Endothelial cell of umbilical vein (primary cell): ENCODE data around the gene MAS1L. TPM values are rescaled to one million over a fixed set of nuclear protein-coding genes. Genes with fewer than 3 reads are reported as not detected.

Experiments
- BruUV-seq: library from RNA; stranded (reverse); fragments of 400-500 nt; replicated peaks from 2 replicates; lab custom pipeline; 2021; lab: Mats Ljungman, UMichigan
- CTCF ChIA-PET: fragments of 300-600, 350-600 bp; sonication (Branson Sonifier 250); formaldehyde crosslinking; loops from one replicate; lab custom pipeline; 2021; ENCODE audit warnings: antibody characterized with exemption, inconsistent platforms; lab: Charles Lee
- POLR2A ChIA-PET: fragments of 300-600, 350-600 bp; sonication (Branson Sonifier 250); formaldehyde crosslinking; loops from one replicate; lab custom pipeline; 2021; ENCODE audit warnings: antibody characterized with exemption, inconsistent platforms; lab: Charles Lee
- DNase-seq: peaks from one replicate; pipeline ENCODE4 v3.0.0-alpha.2; 2011; ENCODE audit warnings: low read depth, low spot score
- FAIRE-seq: peaks from 2 replicates; lab custom pipeline; 2011; peaks lifted over from hg19 to GRCh38; lab: Jason Lieb, UNC
- H2AFZ ChIP-seq: 2 replicates; pipeline ENCODE4 v1.6.0; 2012; ENCODE audit warnings: low read depth, low read length, control low read depth, inconsistent platforms
- H3K27ac ChIP-seq: 2 replicates; pipeline ENCODE4 v1.5.1; 2011; ENCODE audit warnings: low read depth, mild to moderate bottlenecking, control low read depth, low read length, moderate library complexity; ENCODE audit not compliant: insufficient read depth
- H3K27me3 ChIP-seq, 2 experiments: 2 replicates each; pipeline versions ENCODE4 v1.6.0 to v1.6.1; 2011; ENCODE audit warnings: low read length in 2 of 2, mixed read lengths in 1 of 2; ENCODE audit not compliant: control insufficient read depth in 2 of 2, insufficient read depth in 2 of 2
- H3K36me3 ChIP-seq, 2 experiments: 2 replicates in 1 of 2; 3 replicates in 1 of 2; pipeline ENCODE4 v1.5.1; 2011; ENCODE audit warnings: low read length in 2 of 2, mild to moderate bottlenecking in 1 of 2, moderate library complexity in 1 of 2; ENCODE audit not compliant: control insufficient read depth in 2 of 2, insufficient read depth in 2 of 2; ENCODE audit errors: extremely low read depth in 1 of 2
- H3K4me1 ChIP-seq: 3 replicates; pipeline ENCODE4 v1.5.1; 2011; ENCODE audit warnings: mild to moderate bottlenecking, low read length; ENCODE audit not compliant: control insufficient read depth, insufficient read depth; ENCODE audit errors: extremely low read depth
- H3K4me2 ChIP-seq: 2 replicates; pipeline ENCODE4 v1.6.1; 2011; ENCODE audit warnings: low read length, control low read depth, mixed read lengths; ENCODE audit not compliant: insufficient read depth
- H3K4me3 ChIP-seq, 3 experiments: fragments of 200-600 bp in 1 of 3; sonication (generic), shearing (Covaris generic) in 1 of 3; replicated peaks in 1 of 3; 2 replicates each; pipeline ENCODE4 v1.5.1; 2011 to 2016; ENCODE audit warnings: control low read depth in 3 of 3, low read length in 3 of 3, mild to moderate bottlenecking in 2 of 3, inconsistent platforms in 1 of 3, low read depth in 1 of 3, moderate library complexity in 1 of 3; ENCODE audit not compliant: insufficient read depth in 1 of 3
- H3K79me2 ChIP-seq: 2 replicates; pipeline ENCODE4 v1.6.0; 2012; ENCODE audit warnings: low read length, inconsistent platforms; ENCODE audit not compliant: control insufficient read depth, insufficient read depth
- H3K9ac ChIP-seq: replicated peaks from 2 replicates; pipeline ENCODE3; 2011; ENCODE audit warnings: low read length, control low read depth; ENCODE audit not compliant: insufficient read depth; ENCODE audit errors: extremely low read depth
- H3K9me1 ChIP-seq: replicated peaks from 3 replicates; pipeline ENCODE4 v1.6.0; 2011; ENCODE audit warnings: mild to moderate bottlenecking, low read length; ENCODE audit not compliant: control insufficient read depth, insufficient read depth; ENCODE audit errors: extremely low read depth
- H3K9me3 ChIP-seq: replicated peaks from 2 replicates; pipeline ENCODE4 v1.5.1; 2012; ENCODE audit warnings: low read length, inconsistent platforms; ENCODE audit not compliant: control insufficient read depth, insufficient read depth
- H4K20me1 ChIP-seq: replicated peaks from 2 replicates; pipeline ENCODE3; 2011; ENCODE audit warnings: mild to moderate bottlenecking, low read length; ENCODE audit not compliant: control insufficient read depth, insufficient read depth; ENCODE audit errors: extremely low read depth
- CTCF ChIP-seq, 2 donors: IDR thresholded peaks; 1 replicate in 1 of 2; 2 replicates in 1 of 2; pipeline ENCODE4 v1.5.1; 2011; ENCODE audit warnings: low read length in 2 of 2, mild to moderate bottlenecking in 2 of 2, moderate library complexity in 2 of 2, control low read depth in 1 of 2, inconsistent platforms in 1 of 2, low read depth in 1 of 2; ENCODE audit not compliant: insufficient read depth in 1 of 2; ENCODE audit errors: extremely low read depth in 1 of 2
- EZH2 ChIP-seq: IDR thresholded peaks from 2 replicates; pipeline ENCODE4 v1.6.1; 2012; ENCODE audit warnings: borderline replicate concordance, low read depth, mild to moderate bottlenecking, moderate library complexity, low read length, inconsistent platforms; ENCODE audit not compliant: severe bottlenecking
- FOS ChIP-seq: IDR thresholded peaks from 2 replicates; pipeline ENCODE4 v1.6.1; 2011; ENCODE audit warnings: mild to moderate bottlenecking, low read length, moderate library complexity, borderline replicate concordance; ENCODE audit not compliant: insufficient read depth
- GATA2 ChIP-seq: IDR thresholded peaks from 2 replicates; pipeline ENCODE4 v1.7.0; 2011; ENCODE audit warnings: low read depth, mild to moderate bottlenecking, moderate library complexity, mixed read lengths, low read length; ENCODE audit not compliant: insufficient read length, insufficient read depth
- JUN ChIP-seq: IDR thresholded peaks from 2 replicates; pipeline ENCODE4 v1.6.1; 2011; ENCODE audit warnings: borderline replicate concordance, low read depth; ENCODE audit not compliant: insufficient read length, insufficient read depth
- MAX ChIP-seq: IDR thresholded peaks from 2 replicates; pipeline ENCODE4 v1.6.1; 2011; ENCODE audit not compliant: insufficient read depth, insufficient read length
- POLR2A ChIP-seq: IDR thresholded peaks from 2 replicates; pipeline ENCODE4 v1.6.1; 2012; ENCODE audit warnings: low read depth, mild to moderate bottlenecking, control low read depth, low read length
- POLR2AphosphoS5 ChIP-seq: IDR thresholded peaks from 2 replicates; pipeline ENCODE4 v1.6.1; 2012; ENCODE audit warnings: low read depth, mild to moderate bottlenecking, control low read depth, low read length, moderate library complexity; ENCODE audit not compliant: insufficient read depth
- dilution Hi-C: fragments of 300-500 bp; cut with MboI; formaldehyde crosslinking; loops from one replicate; pipeline ENCODE4 v1.15.0; 2019; ENCODE audit warnings: low sequenced_read_pairs; ENCODE audit not compliant: extremely low pct_ligation_motif_present
- intact Hi-C: fragments of 100-400 bp; cut with micrococcal nuclease; formaldehyde crosslinking; loops from one replicate; pipeline ENCODE4 v1.10.0; 2022
- polyA plus RNA-seq, 4 experiments: library from polyadenylated mRNA; depleted of rRNA in 3 of 4; stranded (reverse) in 3 of 4; unstranded in 1 of 4; fragments of >200 nt; gene quantifications; 2 replicates each; pipeline versions ENCODE4 v1.2.1 to v1.2.3, GENCODE V29; 2011 to 2012; ENCODE audit warnings: missing spikeins in 1 of 4
- total RNA-seq: library from RNA; stranded (reverse); gene quantifications from 2 replicates; pipeline ENCODE4 v1.2.3, GENCODE V29; 2021

MAS1L gene
- total and polyA plus RNA-seq, 2 donors (not counting 3 experiments of a cell fraction or from before 2014, with no cell fraction given) = not detected

GRCh38 chr6:29529956-29530355, 42.2 kb upstream of the MAS1L start:
- Histone ChIP-seq H3K4me3 (no peak overlapping the region), H3K9me1 (no peaks in the 10 kb centered on the region), H3K4me2 (no peak overlapping the region), H3K36me3 (no peaks in the 10 kb centered on the region), H2AFZ (no peak overlapping the region), H4K20me1 (no peaks in the 10 kb centered on the region), H3K27ac (no peak overlapping the region), H3K4me1 (no peaks in the 10 kb centered on the region), H3K9ac (no peak overlapping the region), H3K27me3 (no peaks in the 10 kb centered on the region), H3K9me3 (no peaks in the 10 kb centered on the region), H3K79me2 (no peaks in the 10 kb centered on the region)
- BruUV-seq = no TSS peak
- TF ChIP-seq POLR2A (no peak), EZH2 (no peak), FOS (no peak), GATA2 (no peak), MAX (no peak), CTCF (IDR thresholded peaks at IDR 0.05; ENCODE audit: extremely low read depth in 1 of 2, insufficient read depth in 1 of 2, low read depth in 1 of 2, low read length in 2 of 2) (no peak), JUN (no peak), POLR2AphosphoS5 (no peak)
- CTCF ChIA-PET = no interaction called here
- FAIRE-seq = no peak
- dilution Hi-C loops (no loop called here), intact Hi-C loops (loop anchor here (5.0 kb wide), 1 partner anchor 768 kb away; no protein-coding TSS in a partner anchor)
- no peak for DNase-seq
- POLR2A ChIA-PET = no interaction called here
